AG20443 (cell line): Measurements from ENCODE around the gene CD164L2.
A peak's percentile ranks its signal among the peaks of the same experiment; 100 is the strongest.
"Not testable (repeated sequence)": the region's sequence is repeated elsewhere in the genome, so short reads cannot be mapped to it uniquely, and the experiment has no call there.

Source experiments
- DNase-seq: peaks from one replicate; pipeline ENCODE4 v3.0.0; 2012; ENCODE audit warnings: low spot score, mixed read lengths

CD164L2 gene

GRCh38 chr1:27383039-27383605 is at the start of gene CD164L2:
Gene CD164L2, minus strand, starts transcription at chr1:27383333. Its CDS starts 94 bp downstream, at chr1:27383239.
- no peak for DNase-seq

- DNase-seq: not testable (repeated sequence)
These were observed 49.6 kb upstream of the CD164L2 start for GRCh38 chr1:27432725-27433124.

GRCh38 chr1:27431601-27431940 is 48.4 kb upstream of the CD164L2 start:
- DNase-seq: no peak

- no peak for DNase-seq
These were observed 47.9 kb upstream of the CD164L2 start for GRCh38 chr1:27430903-27431600.

- DNase-seq: no peak
These were observed 45.9 kb upstream of the CD164L2 start for GRCh38 chr1:27429029-27429425.

- peak; percentile 28 for DNase-seq
These were observed 45.3 kb upstream of the CD164L2 start for GRCh38 chr1:27428316-27429028.

GRCh38 chr1:27427816-27428315 is 44.7 kb upstream of the CD164L2 start:
- no peak for DNase-seq

GRCh38 chr1:27427329-27427728 is 44.2 kb upstream of the CD164L2 start:
- no peak for DNase-seq

- DNase-seq: no peak
These were observed 40.6 kb upstream of the CD164L2 start for GRCh38 chr1:27423709-27424108.

- peak; percentile 95 for DNase-seq
These were observed 35.4 kb upstream of the CD164L2 start for GRCh38 chr1:27418326-27419185.

GRCh38 chr1:27417713-27418112 is 34.6 kb upstream of the CD164L2 start:
- DNase-seq: no peak

- peak; percentile 59 for DNase-seq
These were observed 33.4 kb upstream of the CD164L2 start for GRCh38 chr1:27416387-27417111.

GRCh38 chr1:27414091-27414490 is 31.0 kb upstream of the CD164L2 start:
- DNase-seq: no peak

- DNase-seq: no peak
These were observed 29.9 kb upstream of the CD164L2 start for GRCh38 chr1:27413004-27413403.

GRCh38 chr1:27412502-27412901 is 29.4 kb upstream of the CD164L2 start:
- no peak for DNase-seq

GRCh38 chr1:27410709-27411108 is 27.6 kb upstream of the CD164L2 start:
- DNase-seq: no peak

GRCh38 chr1:27409669-27410068 is 26.5 kb upstream of the CD164L2 start:
- no peak for DNase-seq

GRCh38 chr1:27408151-27408550 is 25.0 kb upstream of the CD164L2 start:
- no peak for DNase-seq

GRCh38 chr1:27406791-27407190 is 23.7 kb upstream of the CD164L2 start:
- not testable (repeated sequence) for DNase-seq

GRCh38 chr1:27406362-27406680 is 23.2 kb upstream of the CD164L2 start:
- no peak for DNase-seq

- DNase-seq: not testable (repeated sequence)
These were observed 22.6 kb upstream of the CD164L2 start for GRCh38 chr1:27405598-27406361.
